Endodermal cell (in vitro differentiated cells): ENCODE data around the gene OPN3. TPM values are rescaled to one million over a fixed set of nuclear protein-coding genes. Genes with fewer than 3 reads are reported as not detected.

Experiments used
- DNase-seq: peaks from one replicate; pipeline ENCODE4 v3.0.0-alpha.2; 2017
- H3K27ac ChIP-seq: 2 replicates; pipeline ENCODE4 v1.5.1; 2013; ENCODE audit warnings: mild to moderate bottlenecking, low read depth, low read length, moderate library complexity
- H3K27me3 ChIP-seq: 2 replicates; pipeline ENCODE4 v1.6.1; 2013; ENCODE audit warnings: mild to moderate bottlenecking, low read length, moderate library complexity; ENCODE audit not compliant: insufficient read depth, control insufficient read depth, poor library complexity, severe bottlenecking
- H3K36me3 ChIP-seq: 2 replicates; pipeline ENCODE4 v1.7.0; 2013; ENCODE audit warnings: mild to moderate bottlenecking, low read length, moderate library complexity; ENCODE audit not compliant: control insufficient read depth, insufficient read depth
- H3K4me1 ChIP-seq: one replicate; pipeline ENCODE4 v1.7.0; 2013; ENCODE audit warnings: low read length; ENCODE audit not compliant: control insufficient read depth, insufficient read depth
- H3K4me3 ChIP-seq: 2 replicates; pipeline ENCODE4 v1.5.1; 2013; ENCODE audit warnings: mild to moderate bottlenecking, low read length, moderate library complexity
- H3K9ac ChIP-seq: 2 replicates; pipeline ENCODE4 v1.6.1; 2013; ENCODE audit warnings: mild to moderate bottlenecking, low read length, moderate library complexity; ENCODE audit not compliant: poor library complexity, severe bottlenecking; ENCODE audit errors: extremely low read depth
- H3K9me3 ChIP-seq: 2 replicates; pipeline ENCODE4 v1.6.1; 2013; ENCODE audit warnings: mild to moderate bottlenecking, low read length, moderate library complexity; ENCODE audit not compliant: control insufficient read depth
- H3K27ac Mint-ChIP-seq: 2 replicates; pipeline ENCODE4 v1.8.0; 2020; ENCODE audit warnings: mixed read lengths
- H3K27me3 Mint-ChIP-seq: 2 replicates; pipeline ENCODE4 v1.8.0; 2021; ENCODE audit warnings: mild to moderate bottlenecking, mixed read lengths; ENCODE audit not compliant: insufficient read depth
- H3K36me3 Mint-ChIP-seq: 2 replicates; pipeline ENCODE4 v1.8.0; 2020; ENCODE audit warnings: low read depth, mixed read lengths
- H3K4me1 Mint-ChIP-seq: 2 replicates; pipeline ENCODE4 v1.8.0; 2020; ENCODE audit warnings: mixed read lengths
- H3K4me3 Mint-ChIP-seq: 2 replicates; pipeline ENCODE4 v1.8.0; 2020; ENCODE audit warnings: mild to moderate bottlenecking, moderate library complexity, mixed read lengths
- H3K9me3 Mint-ChIP-seq: 2 replicates; pipeline ENCODE4 v1.8.0; 2020; ENCODE audit warnings: mild to moderate bottlenecking, mixed read lengths
- WGBS, 2 experiments: methylation state at CpG; one replicate each; pipeline versions ENCODE4 v1.1.5 to v1.1.7; 2013; ENCODE audit warnings: missing lambda C conversion rate in 2 of 2, mixed read lengths in 1 of 2; ENCODE audit not compliant: insufficient coverage in 1 of 2, insufficient read length in 1 of 2; 5-methylcytosine and 5-hydroxymethylcytosine counted together
- total RNA-seq, 2 donors: library from RNA; stranded (reverse); fragmentation: NEBNext Ultra II Directional in 1 of 2; extraction: Animal tissue kit (Norgen Biotek cat#: 25700) in 1 of 2; gene quantifications; 2 replicates in 1 of 2; 3 replicates in 1 of 2; pipeline ENCODE4 v1.2.1, GENCODE V29; 2021
- TF ChIP-seq, protein P1 (sequence below): fragments of 200-600 bp; sonication (generic); conservative IDR thresholded peaks from 2 replicates; pipeline ENCODE4 v1.5.0; 2021; ENCODE audit warnings: antibody characterized with exemption, mild to moderate bottlenecking

OPN3 gene
- total RNA-seq, 2 donors from 2014 or later = 9.0 to 22.5 TPM

DNA sequence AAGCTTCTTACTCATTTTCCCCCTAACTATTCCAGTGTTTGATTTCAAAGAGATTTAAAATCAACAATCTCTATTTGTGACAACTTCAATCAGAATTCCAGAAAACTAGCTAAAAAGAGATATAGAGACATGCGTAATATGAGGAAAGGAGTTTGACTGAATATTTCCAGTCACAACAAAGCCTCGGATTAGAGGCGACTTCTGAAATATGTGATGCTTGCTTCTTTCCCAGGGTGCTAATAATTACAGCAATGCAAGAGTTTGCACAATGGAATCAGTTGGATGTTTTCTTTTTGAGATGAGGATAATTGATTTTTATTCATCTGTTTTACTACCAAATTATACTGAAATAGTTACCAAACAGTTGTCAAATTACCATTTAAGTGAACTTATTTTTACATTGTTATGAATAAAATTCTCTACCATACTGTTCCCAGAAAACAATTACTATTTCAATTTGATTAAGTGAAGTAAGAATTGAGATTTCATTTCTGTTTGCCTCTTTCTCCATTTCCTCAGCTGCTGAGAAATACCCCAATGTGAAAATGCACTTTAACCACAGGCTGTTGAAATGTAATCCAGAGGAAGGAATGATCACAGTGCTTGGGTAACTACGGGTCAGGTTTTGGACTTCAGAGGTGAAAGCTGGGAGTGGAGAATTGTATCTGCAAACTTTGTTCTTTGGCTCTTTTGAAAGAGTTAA is 79.9 kb downstream of the OPN3 start:
- no peaks in the 10 kb centered on the region for H3K36me3 Mint-ChIP-seq
- DNase-seq = no peak
- H3K27me3 Mint-ChIP-seq = no peaks in the 10 kb centered on the region
- Histone ChIP-seq H3K36me3 (no peaks in the 10 kb centered on the region), H3K27me3 (no peaks in the 10 kb centered on the region), H3K4me1 (no peaks in the 10 kb centered on the region), H3K4me3 (no peak overlapping the region), H3K27ac (no peak overlapping the region), H3K9ac (no peak overlapping the region), H3K9me3 (no peaks in the 10 kb centered on the region)
- no peak overlapping the region for H3K4me3 Mint-ChIP-seq
- no peak overlapping the region for H3K27ac Mint-ChIP-seq
- 93 to 100% methylated on average over 4 of the region's 4 CpGs for WGBS, 2 experiments
- H3K9me3 Mint-ChIP-seq = no peaks in the 10 kb centered on the region
- TF ChIP-seq, protein P1, sequence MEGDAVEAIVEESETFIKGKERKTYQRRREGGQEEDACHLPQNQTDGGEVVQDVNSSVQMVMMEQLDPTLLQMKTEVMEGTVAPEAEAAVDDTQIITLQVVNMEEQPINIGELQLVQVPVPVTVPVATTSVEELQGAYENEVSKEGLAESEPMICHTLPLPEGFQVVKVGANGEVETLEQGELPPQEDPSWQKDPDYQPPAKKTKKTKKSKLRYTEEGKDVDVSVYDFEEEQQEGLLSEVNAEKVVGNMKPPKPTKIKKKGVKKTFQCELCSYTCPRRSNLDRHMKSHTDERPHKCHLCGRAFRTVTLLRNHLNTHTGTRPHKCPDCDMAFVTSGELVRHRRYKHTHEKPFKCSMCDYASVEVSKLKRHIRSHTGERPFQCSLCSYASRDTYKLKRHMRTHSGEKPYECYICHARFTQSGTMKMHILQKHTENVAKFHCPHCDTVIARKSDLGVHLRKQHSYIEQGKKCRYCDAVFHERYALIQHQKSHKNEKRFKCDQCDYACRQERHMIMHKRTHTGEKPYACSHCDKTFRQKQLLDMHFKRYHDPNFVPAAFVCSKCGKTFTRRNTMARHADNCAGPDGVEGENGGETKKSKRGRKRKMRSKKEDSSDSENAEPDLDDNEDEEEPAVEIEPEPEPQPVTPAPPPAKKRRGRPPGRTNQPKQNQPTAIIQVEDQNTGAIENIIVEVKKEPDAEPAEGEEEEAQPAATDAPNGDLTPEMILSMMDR = no peak
- no peaks in the 10 kb centered on the region for H3K4me1 Mint-ChIP-seq

DNA sequence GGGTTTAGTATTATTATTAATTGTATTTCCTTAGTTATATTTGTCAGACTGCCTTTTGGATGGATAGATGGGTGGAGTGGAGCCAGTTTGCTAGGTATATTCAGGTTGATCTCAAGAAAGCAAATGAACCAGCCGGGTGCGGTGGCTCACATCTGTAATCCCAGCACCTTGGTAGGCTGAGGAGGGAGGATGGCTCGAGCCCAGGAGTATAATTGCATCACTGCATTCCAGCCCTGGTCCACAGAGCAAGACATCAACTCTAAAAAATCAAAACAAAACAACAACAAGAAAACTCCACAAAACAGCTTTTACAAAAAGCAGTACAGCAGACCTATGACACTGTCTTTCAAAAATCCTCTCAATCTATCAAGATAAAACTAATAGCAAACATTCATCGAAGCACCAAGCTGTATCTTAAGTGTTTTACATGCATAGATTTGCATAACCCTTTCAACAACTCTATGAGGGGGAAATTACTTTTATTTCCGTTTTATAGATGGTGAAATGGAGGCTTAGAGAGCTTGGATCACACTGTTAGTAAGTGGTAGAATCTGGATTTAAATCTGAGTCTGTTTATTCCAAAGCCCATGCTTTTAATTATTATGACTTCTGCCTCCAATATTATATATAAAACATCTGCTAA is 82.5 kb downstream of the OPN3 start:
- Histone ChIP-seq H3K36me3 (no peaks in the 10 kb centered on the region), H3K27me3 (no peaks in the 10 kb centered on the region), H3K27ac (no peak overlapping the region), H3K4me1 (no peaks in the 10 kb centered on the region), H3K9ac (no peak overlapping the region), H3K9me3 (no peaks in the 10 kb centered on the region), H3K4me3 (no peak overlapping the region)
- TF ChIP-seq, protein P1 = no peak
- H3K36me3 Mint-ChIP-seq = no peaks in the 10 kb centered on the region
- no peak for DNase-seq
- no peaks in the 10 kb centered on the region for H3K4me1 Mint-ChIP-seq
- no peak overlapping the region for H3K4me3 Mint-ChIP-seq
- no peaks in the 10 kb centered on the region for H3K9me3 Mint-ChIP-seq
- H3K27me3 Mint-ChIP-seq = no peaks in the 10 kb centered on the region
- no peak overlapping the region for H3K27ac Mint-ChIP-seq
- WGBS, 2 experiments = 79 to 100% methylated on average over 1 to 5 of the region's 5 CpGs

DNA sequence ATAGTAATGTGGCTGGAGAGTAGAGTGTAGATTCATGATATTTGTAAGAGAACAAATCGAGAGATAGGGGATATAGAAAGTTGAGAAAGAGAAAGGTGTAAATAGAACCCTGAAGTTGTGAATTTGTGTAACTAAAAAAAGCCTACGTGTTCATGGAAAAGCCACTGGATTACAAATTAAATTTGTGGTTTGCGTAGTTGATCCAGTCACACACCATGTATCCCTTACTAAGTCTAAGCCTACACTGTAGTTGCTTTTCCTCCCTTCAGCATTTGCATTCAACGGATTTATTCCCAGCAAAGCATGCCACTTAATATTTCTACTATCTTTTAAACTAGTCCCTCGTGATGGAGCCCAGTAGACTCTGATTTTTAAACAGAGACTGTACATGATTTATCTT is 83.1 kb downstream of the OPN3 start:
- no peaks in the 10 kb centered on the region for H3K9me3 Mint-ChIP-seq
- H3K36me3 Mint-ChIP-seq = no peaks in the 10 kb centered on the region
- no peaks in the 10 kb centered on the region for H3K27me3 Mint-ChIP-seq
- WGBS, 2 experiments = 92 to 95% methylated on average over 3 to 5 of the region's 5 CpGs
- Histone ChIP-seq H3K9ac (no peak overlapping the region), H3K9me3 (no peaks in the 10 kb centered on the region), H3K4me3 (no peak overlapping the region), H3K4me1 (no peaks in the 10 kb centered on the region), H3K27ac (no peak overlapping the region), H3K27me3 (no peaks in the 10 kb centered on the region), H3K36me3 (no peaks in the 10 kb centered on the region)
- no peak overlapping the region for H3K27ac Mint-ChIP-seq
- H3K4me3 Mint-ChIP-seq = no peak overlapping the region
- no peak for DNase-seq
- H3K4me1 Mint-ChIP-seq = no peaks in the 10 kb centered on the region
- TF ChIP-seq, protein P1 = no peak
